Transverse colon (tissue), 4 donors: ENCODE results near the gene HOXA3. TPM values are rescaled to one million over a fixed set of nuclear protein-coding genes. Genes with fewer than 3 reads are reported as not detected.

Experiments used
- DNase-seq: peaks from one replicate; pipeline ENCODE4 v3.0.0-alpha.2; 2019
- H3K27ac ChIP-seq, 4 donors: fragments of 200-600 bp; sonication (generic); 2 replicates each; pipeline ENCODE4 v1.5.1; 2016 to 2018; ENCODE audit warnings: inconsistent platforms in 4 of 4
- H3K27me3 ChIP-seq: fragments of 200-600 bp; sonication (generic); 2 replicates; pipeline ENCODE4 v1.5.1; 2017; ENCODE audit warnings: inconsistent platforms
- H3K36me3 ChIP-seq, 4 donors: fragments of 200-600 bp; sonication (generic); 2 replicates each; pipeline ENCODE4 v1.5.1; 2017 to 2019; ENCODE audit warnings: inconsistent platforms in 4 of 4
- H3K4me1 ChIP-seq, 4 donors: fragments of 200-600 bp; sonication (generic); 2 replicates each; pipeline ENCODE4 v1.5.1; 2017 to 2020; ENCODE audit warnings: inconsistent platforms in 4 of 4
- H3K4me3 ChIP-seq, 4 donors: fragments of 200-600 bp; sonication (generic); 1 replicate in 1 of 4; 2 replicates in 3 of 4; pipeline versions ENCODE4 v1.5.1 to v1.6.1; 2017 to 2019; ENCODE audit warnings: inconsistent platforms in 4 of 4
- H3K9me3 ChIP-seq, 2 donors: fragments of 200-600 bp; sonication (generic); 2 replicates each; pipeline ENCODE4 v1.5.1; 2017 to 2019; ENCODE audit warnings: inconsistent platforms in 2 of 2
- CTCF ChIP-seq, 5 experiments: fragments of 200-600 bp in 3 of 5; fragments of 450-650 bp in 2 of 5; sonication (generic) in 3 of 5; IDR thresholded peaks; 1 replicate in 2 of 5; 2 replicates in 3 of 5; pipeline ENCODE4 v1.5.1; 2016 to 2017; ENCODE audit warnings: antibody characterized with exemption in 5 of 5, inconsistent platforms in 3 of 5, mild to moderate bottlenecking in 2 of 5, moderate library complexity in 1 of 5
- EP300 ChIP-seq: sonication (generic); formaldehyde crosslinking; IDR thresholded peaks from one replicate; pipeline ENCODE4 v1.6.1; 2017; ENCODE audit warnings: antibody characterized with exemption, low read depth
- POLR2A ChIP-seq: fragments of 450-650 bp; IDR thresholded peaks from one replicate; pipeline ENCODE4 v1.6.1; 2016; ENCODE audit warnings: antibody characterized with exemption, mild to moderate bottlenecking, moderate library complexity
- POLR2AphosphoS5 ChIP-seq, 3 donors: sonication (generic); formaldehyde crosslinking; IDR thresholded peaks; one replicate each; pipeline ENCODE4 v1.6.1; 2016; ENCODE audit warnings: antibody characterized with exemption in 3 of 3
- WGBS, 2 donors: methylation state at CpG; one replicate each; pipeline ENCODE4 v1.1.5; 2018; ENCODE audit warnings: low coverage in 1 of 2; 5-methylcytosine and 5-hydroxymethylcytosine counted together
- in situ Hi-C, 4 donors: fragments of 200-750 bp; cut with MboI; loops; one replicate each; pipeline versions ENCODE4 v1.15.0 to v1.15.1; 2017; ENCODE audit warnings: low sequenced_read_pairs in 3 of 4, low pct_ligation_motif_present in 1 of 4, low pct_unique_long_range_greater_than_20kb in 1 of 4
- intact Hi-C: fragments of 100-400 bp; cut with DNase I; formaldehyde crosslinking; loops from one replicate; pipeline ENCODE4 v1.15.1; 2023; ENCODE audit warnings: low total_unique reads
- total RNA-seq, 4 donors: library from RNA; depleted of rRNA; stranded (reverse); fragments of >200 nt; gene quantifications; one replicate each; pipeline ENCODE4 v1.1.0, GENCODE V29; 2016

The HOXA3 gene
- total RNA-seq, 4 donors from 2014 or later = 14.1 to 27.3 (median 15.7) TPM

GRCh38 chr7:27184337-27185012 lies 32.1 kb upstream of the HOXA3 start:
- DNase-seq = peak; percentile 67
- in situ Hi-C loops = loop anchor here in 3 of 4 donors (10.0 to 25.0 kb wide), 2 partner anchors 1322 to 1330 kb away; no protein-coding TSS in a partner anchor
- peak overlapping the region; percentile 56 to 79 (median 70) for H3K4me3 ChIP-seq
- peaks cover 22 to 67% (median 54%) of the 10 kb centered on the region in 4 donors for H3K4me1 ChIP-seq
- 3% methylated on average over 36 of the region's 72 CpGs; no CpG with 5 or more reads in 1 of the 2 donors for WGBS, 2 donors
- H3K9me3 ChIP-seq = no peaks in the 10 kb centered on the region
- intact Hi-C loops = loop anchor here (5.0 kb wide), 1 partner anchor 833 kb away; no protein-coding TSS in a partner anchor
- peak overlapping the region; percentile 95 to 99 (median 98) for H3K27ac ChIP-seq
- TF ChIP-seq POLR2AphosphoS5 (IDR thresholded peaks at IDR 0.05) = peak; percentile 29 to 92 (median 61)
- TF ChIP-seq EP300 = no peak
- peak; percentile 72 for TF ChIP-seq POLR2A
- TF ChIP-seq CTCF (IDR thresholded peaks at IDR 0.05) = no peak
- no peaks in the 10 kb centered on the region for H3K36me3 ChIP-seq
- peaks cover 61% of the 10 kb centered on the region for H3K27me3 ChIP-seq

GRCh38 chr7:27183682-27184336 lies 31.4 kb upstream of the HOXA3 start:
- DNase-seq = peak; percentile 24
- H3K4me3 ChIP-seq = peak overlapping the region; percentile 56 to 79 (median 70)
- WGBS, 2 donors = 1 to 4% methylated on average over 4 to 30 of the region's 30 CpGs

GRCh38 chr7:27182861-27183681 lies 30.7 kb upstream of the HOXA3 start:
- intact Hi-C loops (no loop called here), in situ Hi-C loops (loop anchor here in 3 of 4 donors (10.0 to 25.0 kb wide), 2 partner anchors 1321 to 1328 kb away; no protein-coding TSS in a partner anchor)
- Histone ChIP-seq H3K27me3 (peaks cover 49% of the 10 kb centered on the region), H3K4me1 (peaks cover 21 to 53% (median 42%) of the 10 kb centered on the region in 4 donors), H3K4me3 (peak overlapping the region; percentile 56 to 79 (median 70)), H3K9me3 (no peaks in the 10 kb centered on the region), H3K36me3 (no peaks in the 10 kb centered on the region), H3K27ac (peak overlapping the region; percentile 95 to 99 (median 98))
- WGBS, 2 donors = 7 to 50% methylated on average over 1 to 36 of the region's 39 CpGs
- peak; percentile 20 for DNase-seq
- TF ChIP-seq POLR2AphosphoS5 (IDR thresholded peaks at IDR 0.05) (no peak), EP300 (no peak), POLR2A (no peak), CTCF (IDR thresholded peaks at IDR 0.05) (no peak)

More at GRCh38 chr7:27183682-27184336, 31.4 kb upstream of the HOXA3 start:
- intact Hi-C loops (no loop called here), in situ Hi-C loops (loop anchor here in 3 of 4 donors (10.0 to 25.0 kb wide), 2 partner anchors 1322 to 1329 kb away; no protein-coding TSS in a partner anchor)
- peak overlapping the region; percentile 95 to 99 (median 98) for H3K27ac ChIP-seq
- TF ChIP-seq CTCF (IDR thresholded peaks at IDR 0.05) (no peak), EP300 (no peak), POLR2A (no peak), POLR2AphosphoS5 (IDR thresholded peaks at IDR 0.05) (no peak)
- H3K27me3 ChIP-seq = peaks cover 56% of the 10 kb centered on the region
- no peaks in the 10 kb centered on the region for H3K9me3 ChIP-seq
- peaks cover 21 to 60% (median 48%) of the 10 kb centered on the region in 4 donors for H3K4me1 ChIP-seq
- H3K36me3 ChIP-seq = no peaks in the 10 kb centered on the region
